GM23248 (cell line): Measurements from ENCODE around the gene UBE2F. TPM values are rescaled to one million over a fixed set of nuclear protein-coding genes. Genes with fewer than 3 reads are reported as not detected.
"Not testable (repeated sequence)": the region's sequence is repeated elsewhere in the genome, so short reads cannot be mapped to it uniquely, and the experiment has no call there.

Experiments used
- DNase-seq: peaks from one replicate; pipeline ENCODE4 v3.0.0-alpha.2; 2015
- H2AFZ ChIP-seq: fragments of 200-600 bp; sonication (generic); 2 replicates; pipeline ENCODE4 v1.6.1; 2016; ENCODE audit warnings: antibody characterized with exemption
- H3F3A ChIP-seq: fragments of 200-600 bp; sonication (generic); 2 replicates; pipeline ENCODE4 v1.6.1; 2016; ENCODE audit warnings: mild to moderate bottlenecking, antibody characterized with exemption, mixed run types; ENCODE audit not compliant: insufficient read depth
- H3K27ac ChIP-seq: fragments of 200-600 bp; sonication (generic); 2 replicates; pipeline ENCODE4 v1.5.1; 2016; ENCODE audit warnings: mild to moderate bottlenecking
- H3K27me3 ChIP-seq: fragments of 200-600 bp; sonication (generic); replicated peaks from 2 replicates; pipeline ENCODE4 v1.6.1; 2016; ENCODE audit warnings: mild to moderate bottlenecking; ENCODE audit not compliant: insufficient read depth
- H3K36me3 ChIP-seq: fragments of 200-600 bp; sonication (generic); 2 replicates; pipeline ENCODE4 v1.6.1; 2016; ENCODE audit warnings: low read depth, mild to moderate bottlenecking
- H3K4me1 ChIP-seq: fragments of 200-600 bp; sonication (generic); 2 replicates; pipeline ENCODE4 v1.6.1; 2016; ENCODE audit warnings: mild to moderate bottlenecking; ENCODE audit not compliant: insufficient read depth
- H3K4me2 ChIP-seq: fragments of 200-600 bp; sonication (generic); one replicate; pipeline ENCODE4 v1.6.1; 2016; ENCODE audit warnings: mild to moderate bottlenecking; ENCODE audit not compliant: unreplicated experiment
- H3K4me3 ChIP-seq: fragments of 200-600 bp; sonication (generic); 2 replicates; pipeline ENCODE4 v1.5.1; 2016; ENCODE audit warnings: mild to moderate bottlenecking
- H3K79me2 ChIP-seq: fragments of 200-600 bp; sonication (generic); 2 replicates; pipeline ENCODE4 v1.6.1; 2016; ENCODE audit warnings: mild to moderate bottlenecking; ENCODE audit not compliant: insufficient read depth
- H3K9ac ChIP-seq: fragments of 200-600 bp; sonication (generic); 2 replicates; pipeline ENCODE4 v1.6.1; 2016; ENCODE audit warnings: mild to moderate bottlenecking
- H3K9me2 ChIP-seq: fragments of 200-600 bp; sonication (generic); 2 replicates; pipeline ENCODE4 v1.6.1; 2016; ENCODE audit warnings: mixed run types, mild to moderate bottlenecking, moderate library complexity; ENCODE audit not compliant: insufficient read depth
- H3K9me3 ChIP-seq: fragments of 200-600 bp; sonication (generic); one replicate; pipeline ENCODE4 v1.6.1; 2017; ENCODE audit warnings: low read depth
- H4K20me1 ChIP-seq: fragments of 200-600 bp; sonication (generic); 2 replicates; pipeline ENCODE4 v1.6.0; 2016; ENCODE audit not compliant: insufficient read depth
- EZH2 ChIP-seq: fragments of 200-600 bp; sonication (generic); IDR thresholded peaks from 2 replicates; pipeline ENCODE4 v1.6.1; 2018; ENCODE audit warnings: antibody characterized with exemption, mild to moderate bottlenecking; ENCODE audit not compliant: insufficient read depth, poor library complexity, severe bottlenecking
- EZH2phosphoT487 ChIP-seq: fragments of 200-600 bp; sonication (generic); IDR thresholded peaks from 2 replicates; pipeline ENCODE4 v1.6.1; 2018; ENCODE audit warnings: antibody characterized with exemption, moderate library complexity, mild to moderate bottlenecking, low read depth; ENCODE audit not compliant: insufficient read depth
- WGBS, 2 experiments: methylation state at CpG; one replicate each; pipeline ENCODE4 v1.1.6; 2015 to 2017; ENCODE audit warnings: low lambda C conversion rate in 2 of 2, low coverage in 1 of 2; ENCODE audit errors: missing lambda C conversion rate in 2 of 2; 5-methylcytosine and 5-hydroxymethylcytosine counted together
- in situ Hi-C: fragments of 300-500 bp; cut with MboI; formaldehyde crosslinking; loops from 2 replicates; pipeline ENCODE4 v1.15.0; 2020
- polyA plus RNA-seq: library from polyadenylated mRNA; unstranded; fragments of >200 nt; fragmentation: Nextera tagmentation; extraction: Ambion mirVana; gene quantifications from 2 replicates; pipeline ENCODE4 v1.2.1, GENCODE V29; 2016
- total RNA-seq: library from RNA; depleted of rRNA; stranded (reverse); fragments of >200 nt; shearing (Covaris generic); gene quantifications from 2 replicates; pipeline ENCODE4 v1.2.3, GENCODE V29; 2014

The UBE2F gene
- total and polyA plus RNA-seq, 2 experiments from 2014 or later: 88.7 to 129 TPM

GRCh38 chr2:238031751-238032150, 64.9 kb downstream of the UBE2F start:
- 98 to 99% methylated on average over 4 of the region's 4 CpGs for WGBS, 2 experiments
- no peak for TF ChIP-seq EZH2phosphoT487
- no peak for TF ChIP-seq EZH2

GRCh38 chr2:238032755-238033337, 66.0 kb downstream of the UBE2F start:
- Histone ChIP-seq H3K9me2 (no peaks in the 10 kb centered on the region), H3K4me2 (no peak overlapping the region), H3K4me1 (no peaks in the 10 kb centered on the region), H3K79me2 (no peaks in the 10 kb centered on the region), H2AFZ (no peak overlapping the region), H3K9ac (no peak overlapping the region), H3F3A (no peaks in the 10 kb centered on the region), H3K27ac (no peak overlapping the region), H4K20me1 (no peaks in the 10 kb centered on the region), H3K9me3 (no peaks in the 10 kb centered on the region), H3K4me3 (no peak overlapping the region), H3K27me3 (no peaks in the 10 kb centered on the region), H3K36me3 (peaks cover 15% of the 10 kb centered on the region)
- WGBS, 2 experiments: 73% methylated on average over 4 of the region's 4 CpGs
- in situ Hi-C loops: no loop called here
- DNase-seq: no peak
- TF ChIP-seq EZH2phosphoT487: no peak
- no peak for TF ChIP-seq EZH2

More at GRCh38 chr2:238031751-238032150, 64.9 kb downstream of the UBE2F start:
- Histone ChIP-seq H3K4me2 (no peak overlapping the region), H3F3A (no peaks in the 10 kb centered on the region), H3K27ac (no peak overlapping the region), H3K9me2 (no peaks in the 10 kb centered on the region), H4K20me1 (no peaks in the 10 kb centered on the region), H3K79me2 (no peaks in the 10 kb centered on the region), H3K9ac (no peak overlapping the region), H3K9me3 (no peaks in the 10 kb centered on the region), H2AFZ (no peak overlapping the region), H3K36me3 (peaks cover 15% of the 10 kb centered on the region), H3K27me3 (no peaks in the 10 kb centered on the region), H3K4me3 (no peak overlapping the region), H3K4me1 (no peaks in the 10 kb centered on the region)
- in situ Hi-C loops: no loop called here
- DNase-seq: no peak

- in situ Hi-C loops, H3K27me3 ChIP-seq: not testable (repeated sequence)
- H3K36me3 ChIP-seq: peaks cover 18% of the 10 kb centered on the region
These were observed 67.2 kb downstream of the UBE2F start for GRCh38 chr2:238033991-238034390.

GRCh38 chr2:238038203-238038602, 71.4 kb downstream of the UBE2F start:
- Histone ChIP-seq H3K9ac (no peak overlapping the region), H3K27ac (no peak overlapping the region), H3K4me2 (no peak overlapping the region), H3K9me2 (no peaks in the 10 kb centered on the region), H2AFZ (no peak overlapping the region), H3K4me1 (no peaks in the 10 kb centered on the region), H3F3A (no peaks in the 10 kb centered on the region), H3K36me3 (peaks cover 19% of the 10 kb centered on the region), H3K4me3 (no peak overlapping the region), H3K9me3 (no peaks in the 10 kb centered on the region), H4K20me1 (no peaks in the 10 kb centered on the region), H3K79me2 (no peaks in the 10 kb centered on the region), H3K27me3 (no peaks in the 10 kb centered on the region)
- DNase-seq: no peak
- in situ Hi-C loops: no loop called here
- 97 to 100% methylated on average over 8 of the region's 8 CpGs for WGBS, 2 experiments
- TF ChIP-seq EZH2phosphoT487 (no peak), EZH2 (no peak)

More at GRCh38 chr2:238033991-238034390, 67.2 kb downstream of the UBE2F start:
- not testable (repeated sequence) for H3K79me2 ChIP-seq, H3K9me2 ChIP-seq, H4K20me1 ChIP-seq, H3K27ac ChIP-seq, H3K9ac ChIP-seq, H3K9me3 ChIP-seq, H3F3A ChIP-seq, H3K4me1 ChIP-seq, H3K4me2 ChIP-seq, H3K4me3 ChIP-seq, H2AFZ ChIP-seq, DNase-seq
- 98% methylated on average over 9 of the region's 9 CpGs for WGBS, 2 experiments

- Histone ChIP-seq H3K4me1 (no peaks in the 10 kb centered on the region), H3K79me2 (no peaks in the 10 kb centered on the region), H4K20me1 (no peaks in the 10 kb centered on the region), H3K9me2 (no peaks in the 10 kb centered on the region), H3K36me3 (peaks cover 19% of the 10 kb centered on the region), H3K9ac (no peak overlapping the region), H3F3A (no peaks in the 10 kb centered on the region), H2AFZ (no peak overlapping the region), H3K9me3 (no peaks in the 10 kb centered on the region), H3K27me3 (no peaks in the 10 kb centered on the region), H3K27ac (no peak overlapping the region), H3K4me2 (no peak overlapping the region), H3K4me3 (no peak overlapping the region)
- 97 to 100% methylated on average over 6 of the region's 6 CpGs for WGBS, 2 experiments
- no peak for DNase-seq
- in situ Hi-C loops: no loop called here
- TF ChIP-seq EZH2phosphoT487 (no peak), EZH2 (no peak)
These were observed 72.3 kb downstream of the UBE2F start for GRCh38 chr2:238039151-238039550.
